Measurements from ENCODE around the gene DLG2. TPM values are rescaled to one million over a fixed set of nuclear protein-coding genes. Genes with fewer than 3 reads are reported as not detected.

The DLG2 gene
- total RNA-seq, 1 experiment from 2014 or later: 17.5 TPM

GRCh38 chr11:84414920-84415319, 1212.2 kb downstream of the DLG2 start:
- ChIA-PET CTCF (no interaction called here), POLR2A (no interaction called here)
- Mint-ChIP-seq H3K4me3 (no peak overlapping the region), H3K36me3 (no peaks in the 10 kb centered on the region), H3K27me3 (ENCODE audit: low read depth) (no peaks in the 10 kb centered on the region), H3K4me1 (peaks cover 11% of the 10 kb centered on the region), H3K27ac (no peak overlapping the region), H3K9me3 (no peaks in the 10 kb centered on the region)
- no peak for TF ChIP-seq ARID4B (CRISPR knock-in tag; IDR thresholded peaks at IDR 0.05; ENCODE audit: borderline replicate concordance)
- TF ChIP-seq OVOL2 (CRISPR knock-in tag; IDR thresholded peaks at IDR 0.05; ENCODE audit: borderline replicate concordance): no peak
- no peak for TF ChIP-seq TEAD1 (CRISPR knock-in tag; IDR thresholded peaks at IDR 0.05)
- no peak for TF ChIP-seq ATF6 (CRISPR knock-in tag; IDR thresholded peaks at IDR 0.05)
- ATAC-seq: no peak
- DNase-seq (ENCODE audit: low spot score): no peak

GRCh38 chr11:84413549-84413948, 1213.6 kb downstream of the DLG2 start:
- ChIA-PET POLR2A (no interaction called here), CTCF (no interaction called here)
- H3K27ac Mint-ChIP-seq: no peak overlapping the region
- ATAC-seq (no peak), DNase-seq (ENCODE audit: low spot score) (no peak)
- peaks cover 9% of the 10 kb centered on the region for H3K4me1 Mint-ChIP-seq
- no peaks in the 10 kb centered on the region for H3K36me3 Mint-ChIP-seq
- no peaks in the 10 kb centered on the region for H3K27me3 Mint-ChIP-seq (ENCODE audit: low read depth)
- H3K9me3 Mint-ChIP-seq: no peaks in the 10 kb centered on the region
- TF ChIP-seq IRF1 (CRISPR knock-in tag; IDR thresholded peaks at IDR 0.05): no peak
- no peak for TF ChIP-seq ZNF121 (CRISPR knock-in tag; IDR thresholded peaks at IDR 0.05)
- no peak for TF ChIP-seq NR3C1 (CRISPR knock-in tag; conservative IDR thresholded peaks at IDR 0.05; ENCODE audit: low read depth)
- TF ChIP-seq RELA (CRISPR knock-in tag; IDR thresholded peaks at IDR 0.05; ENCODE audit: borderline replicate concordance): no peak
- no peak for TF ChIP-seq TP53 (CRISPR knock-in tag; IDR thresholded peaks at IDR 0.05)
- no peak for TF ChIP-seq CBFB (CRISPR knock-in tag; IDR thresholded peaks at IDR 0.05; ENCODE audit: low read depth)
- no peak for TF ChIP-seq STAT6 (CRISPR knock-in tag; conservative IDR thresholded peaks at IDR 0.05; ENCODE audit: low read depth)
- no peak for TF ChIP-seq E2F4 (CRISPR knock-in tag; IDR thresholded peaks at IDR 0.05; ENCODE audit: borderline replicate concordance, low read depth)
- no peak overlapping the region for H3K4me3 Mint-ChIP-seq

Data from WTC11 (cell line).